MCF 10A (cell line): ENCODE data around the gene CD164L2. TPM values are rescaled to one million over a fixed set of nuclear protein-coding genes. Genes with fewer than 3 reads are reported as not detected.

Experiments used
- BruUV-seq: library from RNA; stranded (reverse); fragments of 400-500 nt; replicated peaks from 2 replicates; lab custom pipeline; 2021; lab: Mats Ljungman, UMichigan
- CTCF ChIA-PET: fragments of 300-600 bp; sonication (Branson Sonifier 250); formaldehyde crosslinking; extraction: SDS; loops from one replicate; lab custom pipeline; 2021; ENCODE audit warnings: antibody characterized with exemption, inconsistent platforms; lab: Yijun Ruan, JAX
- POLR2A ChIA-PET: fragments of 300-600, 350-650 bp; sonication (Branson Sonifier 250); formaldehyde crosslinking; extraction: SDS; loops from one replicate; lab custom pipeline; 2020; ENCODE audit warnings: antibody characterized with exemption, inconsistent platforms; lab: Yijun Ruan, JAX
- DNase-seq: peaks from one replicate; pipeline ENCODE4 v3.0.0-alpha.2; 2018; ENCODE audit not compliant: unreplicated experiment
- H3K27ac Mint-ChIP-seq: one replicate; pipeline ENCODE4 v1.8.0; 2022; ENCODE audit warnings: mild to moderate bottlenecking, low read depth, mixed read lengths; ENCODE audit not compliant: unreplicated experiment
- H3K27me3 Mint-ChIP-seq: one replicate; pipeline ENCODE4 v1.8.0; 2022; ENCODE audit warnings: mixed read lengths; ENCODE audit not compliant: insufficient read depth, unreplicated experiment
- H3K36me3 Mint-ChIP-seq: one replicate; pipeline ENCODE4 v1.8.0; 2022; ENCODE audit warnings: mild to moderate bottlenecking, moderate library complexity, mixed read lengths; ENCODE audit not compliant: insufficient read depth, unreplicated experiment
- H3K4me1 Mint-ChIP-seq: one replicate; pipeline ENCODE4 v1.8.0; 2022; ENCODE audit warnings: mixed read lengths; ENCODE audit not compliant: insufficient read depth, unreplicated experiment
- H3K4me3 Mint-ChIP-seq: one replicate; pipeline ENCODE4 v1.8.0; 2022; ENCODE audit warnings: mild to moderate bottlenecking, moderate library complexity, mixed read lengths; ENCODE audit not compliant: unreplicated experiment
- H3K9me3 Mint-ChIP-seq: one replicate; pipeline ENCODE4 v1.8.0; 2022; ENCODE audit warnings: mixed read lengths; ENCODE audit not compliant: unreplicated experiment
- CTCF ChIP-seq: fragments of 200-600 bp; IDR thresholded peaks from one replicate; pipeline ENCODE4 v1.8.0; 2022; ENCODE audit warnings: antibody characterized with exemption, mild to moderate bottlenecking; ENCODE audit not compliant: unreplicated experiment
- intact Hi-C: fragments of 100-400 bp; cut with micrococcal nuclease; formaldehyde crosslinking; loops from 2 replicates; pipeline ENCODE4 v1.14.1; 2022
- total RNA-seq: library from RNA; stranded (reverse); gene quantifications from 2 replicates; pipeline ENCODE4 v1.2.3, GENCODE V29; 2022

The CD164L2 gene
- total RNA-seq, 1 experiment from 2014 or later, result 0.23 TPM

GRCh38 chr1:27349784-27350662 lies 33.1 kb downstream of the CD164L2 start:
- H3K9me3 Mint-ChIP-seq, result no peaks in the 10 kb centered on the region
- POLR2A ChIA-PET, result interaction anchor here (0.6 to 5.9 kb wide), 3 partner anchors 8 to 364 kb away, joined by 3 to 33 read pairs (median 27); partner anchors contain the start of genes MAP3K6 and SYTL1
- TF ChIP-seq CTCF, result no peak
- intact Hi-C loops, result no loop called here
- CTCF ChIA-PET, result no interaction called here
- no peak overlapping the region for H3K4me3 Mint-ChIP-seq
- peaks cover 83% of the 10 kb centered on the region for H3K36me3 Mint-ChIP-seq
- no peak for DNase-seq
- no peaks in the 10 kb centered on the region for H3K27me3 Mint-ChIP-seq
- no peak overlapping the region for H3K27ac Mint-ChIP-seq
- no TSS peak for BruUV-seq
- H3K4me1 Mint-ChIP-seq, result peaks cover 19% of the 10 kb centered on the region

DNA sequence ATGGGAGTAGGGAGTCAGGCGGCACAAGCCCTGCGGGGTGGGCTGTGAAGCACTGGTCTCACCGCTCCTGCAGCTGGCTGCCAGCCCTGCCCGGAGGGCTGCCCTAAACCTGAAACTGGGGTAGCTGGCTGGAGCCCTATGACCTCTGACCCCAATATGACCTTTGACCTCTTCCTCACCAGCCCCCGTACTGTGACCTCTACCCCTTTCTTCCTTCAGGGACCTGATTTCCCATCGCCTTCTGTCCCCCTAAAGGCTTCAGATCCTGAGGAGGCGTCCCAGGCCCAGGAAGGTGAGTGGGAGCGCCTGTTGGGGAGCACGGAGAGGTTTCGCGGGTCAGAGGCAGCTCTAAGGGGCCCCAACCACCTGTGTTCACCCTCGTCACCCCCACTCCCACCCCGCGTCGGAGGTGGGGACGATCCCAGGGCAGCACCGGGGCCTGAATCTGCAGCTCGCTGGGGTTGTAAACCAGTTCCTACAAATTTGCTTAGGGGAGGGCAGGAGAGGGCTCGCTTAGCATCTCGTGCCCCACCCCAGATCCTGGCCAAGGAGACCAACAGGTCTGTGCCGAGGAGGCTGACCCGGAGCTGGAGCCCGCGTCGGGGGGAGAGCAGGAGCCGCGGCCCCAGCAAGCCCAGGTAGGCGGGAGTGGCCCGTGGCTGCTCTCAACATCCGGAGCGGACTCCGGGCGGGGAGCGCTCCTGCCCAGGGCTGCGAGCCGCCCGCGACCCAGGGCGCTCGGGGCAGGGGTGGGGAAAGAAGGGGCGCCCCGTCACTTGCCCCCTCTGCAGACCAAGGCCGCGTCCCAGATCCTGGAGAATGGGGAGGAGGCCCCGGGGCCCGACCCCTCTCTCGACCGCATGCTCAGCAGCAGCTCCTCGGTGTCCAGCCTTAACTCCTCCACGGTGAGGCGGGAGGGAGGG lies 34.0 kb downstream of the CD164L2 start:
- CTCF ChIA-PET, result interaction anchor here (0.7 to 1.4 kb wide), 2 partner anchors 8 to 252 kb away, joined by 3 to 4 read pairs; no protein-coding TSS in a partner anchor
- intact Hi-C loops, result no loop called here
- peak; percentile 69 for DNase-seq
- POLR2A ChIA-PET, result interaction anchor here (0.6 to 5.9 kb wide), 3 partner anchors 7 to 363 kb away, joined by 3 to 33 read pairs (median 27); partner anchors contain the start of genes MAP3K6 and SYTL1
- no peak overlapping the region for H3K27ac Mint-ChIP-seq
- H3K4me1 Mint-ChIP-seq, result peaks cover 19% of the 10 kb centered on the region
- TF ChIP-seq CTCF, result no peak
- no peak overlapping the region for H3K4me3 Mint-ChIP-seq
- H3K9me3 Mint-ChIP-seq, result no peaks in the 10 kb centered on the region
- peaks cover 79% of the 10 kb centered on the region for H3K36me3 Mint-ChIP-seq
- H3K27me3 Mint-ChIP-seq, result no peaks in the 10 kb centered on the region
- BruUV-seq, result no TSS peak

GRCh38 chr1:27346991-27347624 lies 36.0 kb downstream of the CD164L2 start:
- Mint-ChIP-seq H3K27ac (peak overlapping the region; percentile 32), H3K4me1 (peaks cover 37% of the 10 kb centered on the region), H3K4me3 (no peak overlapping the region), H3K9me3 (no peaks in the 10 kb centered on the region), H3K27me3 (no peaks in the 10 kb centered on the region), H3K36me3 (peaks cover 80% of the 10 kb centered on the region)
- POLR2A ChIA-PET, result interaction anchor here (0.6 to 1.0 kb wide), 4 partner anchors 9 to 47 kb away, joined by 3 to 5 read pairs (median 3); no protein-coding TSS in a partner anchor
- peak; percentile 54 for DNase-seq
- no peak for TF ChIP-seq CTCF
- CTCF ChIA-PET, result interaction anchor here (1.1 to 6.0 kb wide), 2 partner anchors 11 to 19 kb away, joined by 4 to 45 read pairs; partner anchors contain the start of gene MAP3K6
- no TSS peak for BruUV-seq
- intact Hi-C loops, result no loop called here
